ENCODE data around the gene BRD3. TPM values are rescaled to one million over a fixed set of nuclear protein-coding genes. Genes with fewer than 3 reads are reported as not detected.

BRD3 gene
- polyA plus RNA-seq, 1 donor (not counting 4 experiments of a cell fraction or from before 2014, with no cell fraction given), result 3.3 TPM

DNA sequence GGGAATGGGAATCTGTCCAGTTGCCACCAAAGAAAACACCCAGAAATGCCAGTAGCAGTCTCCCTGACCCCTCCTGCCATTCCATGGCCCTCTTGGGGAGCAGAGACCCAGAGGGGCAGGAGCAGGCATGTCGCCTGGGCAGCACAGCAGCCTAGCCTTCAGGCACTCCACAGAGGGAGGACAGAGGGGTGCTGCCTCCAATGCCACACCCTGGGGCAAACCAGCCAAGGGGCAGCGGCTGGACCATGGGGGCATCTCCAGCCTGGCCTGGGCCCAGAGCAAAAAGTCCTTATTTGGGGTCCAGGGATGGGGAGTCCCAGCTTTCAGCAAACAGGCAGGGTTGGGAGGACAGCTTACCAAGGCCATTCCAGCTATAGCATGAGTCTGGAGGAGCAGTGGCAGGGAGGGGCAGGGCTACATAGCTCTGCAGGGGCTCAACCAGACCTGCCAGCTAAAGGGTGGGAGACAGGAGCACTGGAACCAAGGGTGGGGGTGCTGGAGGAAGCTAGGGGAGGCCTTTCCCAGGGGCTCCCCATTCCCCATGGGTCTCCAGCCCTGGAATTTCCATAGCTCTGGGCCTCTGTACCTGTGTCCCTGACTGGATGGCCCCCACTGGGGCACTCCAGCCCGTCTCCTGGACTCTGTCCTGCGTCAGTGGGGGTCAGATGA is 6.7 kb downstream of the BRD3 start:
- Histone ChIP-seq H3K4me2 (ENCODE audit: control insufficient read depth, extremely low read depth, insufficient read depth, low read depth, low read length) (no peak overlapping the region), H3K27ac (ENCODE audit: control insufficient read depth, insufficient read depth, low read length) (no peak overlapping the region), H3K4me1 (ENCODE audit: control insufficient read depth, extremely low read depth, insufficient read depth, low read length) (peaks cover 39% of the 10 kb centered on the region), H2AFZ (ENCODE audit: control insufficient read depth, low read length) (no peak overlapping the region), H4K20me1 (ENCODE audit: control insufficient read depth, extremely low read depth, insufficient read depth, low read length) (peaks cover 21% of the 10 kb centered on the region), H3K79me2 (ENCODE audit: control insufficient read depth, insufficient read depth, low read length) (peaks cover 59% of the 10 kb centered on the region), H3K36me3 (ENCODE audit: control insufficient read depth in 2 of 2, extremely low read depth in 1 of 2, insufficient read depth in 2 of 2, low read length in 2 of 2) (no peaks in the 10 kb centered on the region), H3K9me1 (ENCODE audit: control insufficient read depth, extremely low read depth, insufficient read depth, low read length) (peaks cover 6% of the 10 kb centered on the region), H3K4me3 (ENCODE audit: control insufficient read depth in 2 of 3, extremely low read depth in 1 of 3, insufficient read depth in 2 of 3, low read depth in 1 of 3, low read length in 3 of 3) (no peak overlapping the region), H3K9ac (ENCODE audit: control insufficient read depth, extremely low read depth, insufficient read depth, low read length) (no peak overlapping the region), H3K9me3 (ENCODE audit: control insufficient read depth, low read depth, low read length) (no peaks in the 10 kb centered on the region), H3K27me3 (ENCODE audit: control insufficient read depth, extremely low read depth, insufficient read depth, low read length) (no peaks in the 10 kb centered on the region)
- no peak for FAIRE-seq
- no peak for DNase-seq (ENCODE audit: low read depth, low spot score)
- no peak for TF ChIP-seq EZH2 (IDR thresholded peaks at IDR 0.05; ENCODE audit: low read length)
- TF ChIP-seq, protein P1, sequence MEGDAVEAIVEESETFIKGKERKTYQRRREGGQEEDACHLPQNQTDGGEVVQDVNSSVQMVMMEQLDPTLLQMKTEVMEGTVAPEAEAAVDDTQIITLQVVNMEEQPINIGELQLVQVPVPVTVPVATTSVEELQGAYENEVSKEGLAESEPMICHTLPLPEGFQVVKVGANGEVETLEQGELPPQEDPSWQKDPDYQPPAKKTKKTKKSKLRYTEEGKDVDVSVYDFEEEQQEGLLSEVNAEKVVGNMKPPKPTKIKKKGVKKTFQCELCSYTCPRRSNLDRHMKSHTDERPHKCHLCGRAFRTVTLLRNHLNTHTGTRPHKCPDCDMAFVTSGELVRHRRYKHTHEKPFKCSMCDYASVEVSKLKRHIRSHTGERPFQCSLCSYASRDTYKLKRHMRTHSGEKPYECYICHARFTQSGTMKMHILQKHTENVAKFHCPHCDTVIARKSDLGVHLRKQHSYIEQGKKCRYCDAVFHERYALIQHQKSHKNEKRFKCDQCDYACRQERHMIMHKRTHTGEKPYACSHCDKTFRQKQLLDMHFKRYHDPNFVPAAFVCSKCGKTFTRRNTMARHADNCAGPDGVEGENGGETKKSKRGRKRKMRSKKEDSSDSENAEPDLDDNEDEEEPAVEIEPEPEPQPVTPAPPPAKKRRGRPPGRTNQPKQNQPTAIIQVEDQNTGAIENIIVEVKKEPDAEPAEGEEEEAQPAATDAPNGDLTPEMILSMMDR (optimal IDR thresholded peaks at IDR 0.05 in 1 of 3, IDR thresholded peaks at IDR 0.05 in 1 of 3, conservative IDR thresholded peaks at IDR 0.05 in 1 of 3; ENCODE audit: extremely low read depth in 1 of 3, insufficient read depth in 2 of 3, low read length in 3 of 3), result no peak
- dilution Hi-C loops (cut with MboI; ENCODE audit: extremely low pct_ligation_motif_present, low sequenced_read_pairs), result no loop called here

DNA sequence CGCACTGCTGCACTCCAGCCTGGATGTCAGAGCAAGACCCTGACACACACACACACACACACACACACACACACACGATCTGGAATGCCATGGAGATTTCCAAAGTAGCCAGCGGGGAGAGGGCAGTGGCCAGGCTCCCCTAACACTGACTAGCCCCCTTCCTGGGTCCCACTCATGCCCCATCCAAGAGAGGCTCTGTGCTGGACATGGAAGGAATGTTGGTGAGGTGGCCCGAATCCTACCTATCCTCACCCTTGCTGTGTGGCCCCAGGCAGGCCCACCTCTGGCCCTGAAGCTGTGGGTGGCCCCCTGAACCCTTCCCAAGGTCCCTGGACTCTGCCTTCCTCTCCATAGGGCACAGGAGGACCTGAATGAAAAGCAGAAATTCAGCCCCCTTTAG is 7.3 kb downstream of the BRD3 start:
- Histone ChIP-seq H3K27ac (ENCODE audit: control insufficient read depth, insufficient read depth, low read length) (no peak overlapping the region), H2AFZ (ENCODE audit: control insufficient read depth, low read length) (no peak overlapping the region), H3K4me2 (ENCODE audit: control insufficient read depth, extremely low read depth, insufficient read depth, low read depth, low read length) (no peak overlapping the region), H4K20me1 (ENCODE audit: control insufficient read depth, extremely low read depth, insufficient read depth, low read length) (peaks cover 21% of the 10 kb centered on the region), H3K9me3 (ENCODE audit: control insufficient read depth, low read depth, low read length) (no peaks in the 10 kb centered on the region), H3K4me3 (ENCODE audit: control insufficient read depth in 2 of 3, extremely low read depth in 1 of 3, insufficient read depth in 2 of 3, low read depth in 1 of 3, low read length in 3 of 3) (no peak overlapping the region), H3K9me1 (ENCODE audit: control insufficient read depth, extremely low read depth, insufficient read depth, low read length) (peaks cover 6% of the 10 kb centered on the region), H3K4me1 (ENCODE audit: control insufficient read depth, extremely low read depth, insufficient read depth, low read length) (peaks cover 42% of the 10 kb centered on the region), H3K79me2 (ENCODE audit: control insufficient read depth, insufficient read depth, low read length) (peaks cover 55% of the 10 kb centered on the region), H3K27me3 (ENCODE audit: control insufficient read depth, extremely low read depth, insufficient read depth, low read length) (no peaks in the 10 kb centered on the region), H3K9ac (ENCODE audit: control insufficient read depth, extremely low read depth, insufficient read depth, low read length) (no peak overlapping the region), H3K36me3 (ENCODE audit: control insufficient read depth in 2 of 2, extremely low read depth in 1 of 2, insufficient read depth in 2 of 2, low read length in 2 of 2) (no peaks in the 10 kb centered on the region)
- DNase-seq (ENCODE audit: low read depth, low spot score) (no peak), FAIRE-seq (no peak)
- dilution Hi-C loops (cut with MboI; ENCODE audit: extremely low pct_ligation_motif_present, low sequenced_read_pairs), result no loop called here
- TF ChIP-seq, protein P1 (optimal IDR thresholded peaks at IDR 0.05 in 1 of 3, IDR thresholded peaks at IDR 0.05 in 1 of 3, conservative IDR thresholded peaks at IDR 0.05 in 1 of 3; ENCODE audit: extremely low read depth in 1 of 3, insufficient read depth in 2 of 3, low read length in 3 of 3), result no peak
- no peak for TF ChIP-seq EZH2 (IDR thresholded peaks at IDR 0.05; ENCODE audit: low read length)
